GM19324 (cell line): ENCODE data around the gene EIF2B2.

Experiments used
- ATAC-seq: cut with Tn5 transposase; IDR thresholded peaks from one replicate; pipeline ENCODE4 v1.9.1; 2021; ENCODE audit warnings: mild to moderate bottlenecking, moderate library complexity; ENCODE audit not compliant: unreplicated experiment, low FRiP score

EIF2B2 gene

DNA sequence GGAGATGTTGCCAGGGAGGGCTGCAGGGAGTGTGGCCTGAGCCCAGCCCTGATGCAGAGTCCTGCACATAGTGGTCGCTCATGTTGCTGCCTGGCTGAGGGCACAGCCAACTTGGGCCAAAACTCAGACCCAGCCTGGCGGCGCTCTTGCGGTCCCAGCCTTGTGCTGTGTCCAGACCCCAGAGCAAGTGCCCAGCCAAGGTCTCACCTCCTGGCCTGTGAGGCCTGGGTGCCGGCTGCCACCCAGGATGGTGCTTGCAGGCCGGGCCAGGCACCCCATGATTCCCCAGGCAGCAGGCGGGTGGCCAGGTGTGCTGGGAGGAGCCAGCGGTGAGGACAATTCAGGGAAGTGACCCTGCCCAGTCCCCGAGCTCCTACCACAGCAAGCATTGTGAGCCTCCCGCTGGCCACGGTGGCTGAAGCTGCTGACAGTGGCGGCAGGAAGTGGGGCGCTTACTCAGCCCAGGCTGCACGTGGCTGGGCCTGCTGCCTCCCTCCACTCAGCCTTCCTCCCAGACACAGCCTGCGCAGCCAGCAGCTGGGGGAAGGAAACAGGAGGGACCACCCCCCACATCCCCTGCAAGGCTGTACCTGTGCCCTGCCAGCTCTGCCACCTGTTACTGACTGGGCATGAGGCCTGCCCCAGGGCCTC lies 29.6 kb upstream of the EIF2B2 start:
- no peak for ATAC-seq

DNA sequence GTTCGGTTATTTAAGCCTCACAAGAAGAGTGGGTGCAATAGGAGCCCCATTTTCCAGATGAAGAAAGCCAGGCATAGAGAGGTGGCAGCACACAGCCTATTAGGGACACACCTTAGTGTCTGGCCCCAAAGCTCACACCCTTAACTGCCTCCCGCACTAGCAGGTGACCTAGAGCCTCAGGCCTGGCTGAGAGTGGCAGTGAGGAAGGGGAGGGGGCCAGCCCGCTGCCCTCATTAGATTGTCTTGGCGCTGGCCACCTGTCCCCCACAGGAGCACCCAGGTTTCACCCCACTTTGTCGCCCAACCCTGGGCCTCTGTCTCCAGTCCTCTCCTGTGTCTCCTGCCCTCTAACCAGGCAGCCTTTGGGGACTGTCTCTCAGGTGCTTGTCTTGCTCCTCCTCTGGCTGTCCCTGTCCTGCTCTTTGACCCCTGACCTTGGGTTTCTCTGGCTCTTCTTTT lies 28.8 kb upstream of the EIF2B2 start:
- ATAC-seq, result no peak

DNA sequence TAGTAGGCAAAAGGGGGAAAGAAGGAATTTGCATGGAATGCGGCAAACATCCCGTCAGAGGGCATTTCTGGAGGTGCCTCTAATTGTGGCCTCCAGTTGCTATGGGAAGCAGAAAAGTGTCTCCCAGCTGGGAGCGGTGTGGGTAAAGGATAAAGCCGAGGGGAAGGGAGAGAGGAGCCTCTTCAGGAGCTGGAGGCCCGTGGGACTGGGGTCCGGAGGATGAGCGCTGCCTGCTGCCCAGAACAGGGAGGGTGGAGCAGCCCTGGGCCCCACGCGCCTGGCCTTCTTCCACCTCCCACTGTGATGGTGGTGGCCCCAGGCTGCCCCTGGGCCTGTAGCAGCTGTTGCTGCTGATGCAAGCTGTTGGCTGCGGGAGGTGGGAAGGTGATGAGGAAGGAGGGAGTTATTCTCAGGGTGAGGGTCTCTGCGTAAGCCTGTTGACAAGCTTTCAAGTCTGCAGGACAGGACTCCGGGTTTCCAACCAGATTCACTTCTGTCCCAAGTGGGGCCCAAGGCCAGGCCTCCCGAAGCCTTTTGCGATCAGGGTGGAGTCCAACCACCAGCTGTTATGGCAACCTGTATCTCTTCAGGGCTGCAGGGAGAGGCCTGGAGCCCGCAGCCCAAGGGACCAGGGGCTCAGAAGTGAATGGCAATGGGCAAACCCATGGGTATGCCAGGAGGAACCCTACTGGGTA lies 28.2 kb upstream of the EIF2B2 start:
- no peak for ATAC-seq

DNA sequence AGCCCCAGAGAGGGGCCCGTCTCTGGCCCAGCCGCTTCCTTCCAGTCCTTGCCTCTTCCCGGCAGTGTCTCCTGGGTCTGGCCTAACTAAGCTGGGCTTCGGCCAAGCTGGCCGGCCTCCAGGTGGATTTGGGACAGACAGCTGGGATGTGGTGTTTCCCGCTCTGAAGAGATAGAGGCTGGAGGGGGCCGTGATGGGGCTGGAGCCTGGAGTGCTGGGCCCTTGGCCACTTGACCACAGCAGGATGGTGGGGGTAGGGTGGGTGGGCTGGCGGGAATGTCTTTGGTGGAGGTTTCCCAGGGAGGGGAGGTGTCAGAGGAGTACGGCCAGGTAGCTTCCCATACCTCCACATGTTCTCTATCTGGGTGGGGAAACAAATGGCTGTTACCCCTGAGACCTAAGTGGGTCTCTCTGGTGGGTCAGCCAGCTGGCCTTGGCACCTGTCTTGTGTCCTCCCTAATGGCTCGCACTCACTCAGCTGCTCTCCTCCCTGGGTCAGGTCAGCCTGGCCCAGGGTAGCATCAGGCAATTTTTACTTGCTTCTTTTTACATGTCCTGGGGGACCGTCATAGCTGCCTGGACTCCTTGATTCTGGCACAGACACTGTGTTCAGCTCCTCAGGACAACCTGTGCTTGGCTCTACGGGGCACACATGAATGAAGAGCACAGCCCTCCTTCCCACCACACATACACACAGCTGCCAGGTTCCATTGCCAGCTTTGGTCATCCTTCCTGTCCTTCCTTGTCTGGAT lies 27.5 kb upstream of the EIF2B2 start:
- ATAC-seq, result no peak

DNA sequence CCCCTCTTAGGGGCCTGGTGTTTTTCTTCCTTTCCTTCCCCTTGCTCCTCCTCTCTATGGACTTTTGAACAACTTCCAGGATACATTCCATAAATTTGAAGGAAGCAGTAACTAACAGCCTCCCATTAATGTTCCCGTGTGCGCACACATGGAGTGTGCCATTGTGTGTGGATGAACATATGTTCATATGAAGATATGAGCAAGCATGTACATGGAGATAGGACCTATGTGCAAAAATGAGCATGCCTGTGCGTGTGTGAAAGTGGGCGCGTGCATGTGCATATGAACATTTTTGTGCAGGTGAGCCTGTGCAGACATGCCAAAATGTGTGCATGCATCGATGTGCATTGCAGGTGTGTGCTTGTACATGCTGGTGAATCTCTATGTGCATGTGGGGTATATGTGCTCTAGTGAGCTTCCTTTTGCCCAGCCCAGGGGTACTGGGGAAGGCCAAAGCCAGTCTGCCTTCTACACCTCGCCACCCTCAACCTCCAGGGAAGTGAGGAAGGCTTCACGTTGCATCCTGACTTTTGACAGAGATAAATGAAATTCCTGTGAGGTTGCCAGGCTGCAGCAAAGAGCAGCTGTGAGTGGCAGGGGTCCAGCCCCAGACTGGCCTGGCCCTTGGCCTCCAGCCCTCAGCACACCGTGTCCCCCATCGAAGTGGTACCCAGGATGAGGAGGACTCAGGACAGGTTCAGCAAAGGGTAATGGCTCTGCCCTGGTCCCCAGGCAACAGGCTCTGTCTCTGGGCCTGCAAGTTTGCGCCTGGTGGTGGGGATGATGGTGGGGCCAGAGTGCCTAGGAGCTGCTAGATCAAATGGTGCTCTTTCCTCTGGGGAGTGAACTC lies 26.2 kb upstream of the EIF2B2 start:
- no peak for ATAC-seq

DNA sequence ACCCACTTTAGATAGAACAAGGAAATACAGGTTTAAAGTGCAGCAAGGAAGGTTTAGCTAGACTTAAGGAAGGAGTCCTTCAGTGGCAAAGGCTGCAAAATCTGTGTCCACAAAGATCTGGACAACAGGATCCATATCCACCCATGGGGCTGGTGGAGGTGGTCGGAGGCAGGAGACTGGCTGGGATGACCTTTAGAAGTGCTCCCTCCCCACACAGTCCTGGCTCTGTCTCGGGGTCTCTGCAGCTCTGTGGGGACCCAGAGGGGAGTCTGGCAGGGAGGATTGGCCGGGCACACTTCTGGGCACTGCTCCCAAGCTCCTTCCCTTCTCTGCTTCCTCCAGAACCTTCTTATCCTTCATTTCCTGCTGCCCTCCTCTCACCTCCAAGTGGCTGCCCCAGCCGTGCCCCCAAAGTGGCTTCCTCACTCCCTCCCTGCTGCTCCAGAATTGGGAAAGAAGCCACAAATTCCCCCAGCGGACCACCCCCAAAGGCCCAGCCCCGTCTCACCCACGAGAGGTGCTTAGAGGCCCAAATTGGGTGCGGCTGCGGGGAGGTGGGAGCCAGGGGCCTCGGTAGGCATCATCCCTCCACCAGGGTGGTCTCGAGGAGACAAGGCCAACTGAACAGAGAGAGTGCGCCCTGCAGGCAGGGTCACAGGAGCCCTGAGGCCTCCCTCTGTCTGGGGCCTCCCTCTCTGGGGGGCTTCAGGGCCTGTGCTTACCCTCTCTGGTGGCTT lies 25.4 kb upstream of the EIF2B2 start:
- ATAC-seq, result no peak

DNA sequence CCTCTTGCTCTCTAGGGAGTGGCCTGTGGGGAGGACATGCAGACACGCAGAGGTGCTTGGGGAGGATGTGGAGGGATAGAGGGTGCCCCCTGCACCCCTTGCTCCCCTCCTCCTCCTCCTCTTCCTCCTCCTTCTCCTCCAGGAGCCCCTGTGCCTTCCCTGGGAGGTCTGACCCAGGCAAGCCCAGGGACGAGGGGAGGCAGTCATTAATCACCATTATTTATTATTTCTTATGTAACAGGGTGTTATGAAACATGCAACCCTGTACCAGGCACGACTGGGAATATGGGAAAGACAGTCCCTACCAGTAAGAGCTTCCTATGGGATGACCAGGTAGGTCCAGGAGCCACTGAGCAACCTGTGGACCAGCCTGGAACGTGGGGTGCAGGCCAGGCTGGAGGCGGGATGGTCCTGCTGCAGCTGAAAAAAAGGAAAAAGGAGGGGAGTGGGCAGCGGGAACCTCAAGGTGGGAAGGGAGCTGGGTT lies 24.8 kb upstream of the EIF2B2 start:
- ATAC-seq, result no peak

DNA sequence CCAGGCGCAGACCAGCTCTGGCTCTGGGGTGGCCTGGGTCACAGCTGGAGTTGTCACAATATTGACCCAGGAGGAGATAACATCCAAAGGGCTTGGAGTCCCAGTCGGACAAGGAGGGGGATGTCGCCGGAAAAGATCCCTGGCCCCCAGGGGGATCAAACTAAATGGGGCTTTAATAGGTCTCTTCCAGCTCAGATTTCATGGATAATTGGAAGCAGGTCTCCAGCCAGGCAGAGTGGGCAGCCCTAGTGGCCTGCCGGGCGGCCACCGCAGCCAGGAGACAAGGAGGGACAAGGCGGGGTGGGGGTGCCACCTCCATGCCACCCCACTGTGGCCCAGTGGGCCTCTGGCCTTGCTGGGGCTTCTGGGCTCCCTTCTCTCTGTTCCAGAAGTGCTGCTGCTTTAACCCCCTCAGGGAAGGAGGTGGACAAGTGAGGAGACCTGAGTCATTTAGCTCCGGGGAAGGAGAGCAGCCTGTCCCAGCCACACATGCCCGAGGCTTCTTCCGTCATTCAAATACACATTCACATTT lies 24.2 kb upstream of the EIF2B2 start:
- no peak for ATAC-seq

DNA sequence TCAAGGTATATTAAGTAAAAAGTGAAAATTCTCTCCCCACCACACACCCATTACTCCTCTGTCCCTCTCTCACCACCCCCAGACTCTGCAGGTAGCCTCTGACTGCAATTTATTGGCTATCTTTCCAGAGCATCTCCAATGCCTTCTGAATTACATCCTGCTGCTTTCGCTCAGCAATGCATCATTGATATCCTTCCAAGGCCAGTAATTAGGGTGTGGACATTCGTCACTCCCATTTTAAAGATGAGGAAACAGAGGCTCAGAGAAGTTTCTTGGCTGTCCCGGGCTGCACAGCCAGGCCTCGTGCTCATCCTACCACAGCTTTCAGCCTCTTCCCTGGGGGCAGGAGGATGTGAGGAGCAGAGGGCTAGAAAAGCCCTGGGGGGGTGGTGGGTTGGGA lies 23.7 kb upstream of the EIF2B2 start:
- ATAC-seq, result no peak

DNA sequence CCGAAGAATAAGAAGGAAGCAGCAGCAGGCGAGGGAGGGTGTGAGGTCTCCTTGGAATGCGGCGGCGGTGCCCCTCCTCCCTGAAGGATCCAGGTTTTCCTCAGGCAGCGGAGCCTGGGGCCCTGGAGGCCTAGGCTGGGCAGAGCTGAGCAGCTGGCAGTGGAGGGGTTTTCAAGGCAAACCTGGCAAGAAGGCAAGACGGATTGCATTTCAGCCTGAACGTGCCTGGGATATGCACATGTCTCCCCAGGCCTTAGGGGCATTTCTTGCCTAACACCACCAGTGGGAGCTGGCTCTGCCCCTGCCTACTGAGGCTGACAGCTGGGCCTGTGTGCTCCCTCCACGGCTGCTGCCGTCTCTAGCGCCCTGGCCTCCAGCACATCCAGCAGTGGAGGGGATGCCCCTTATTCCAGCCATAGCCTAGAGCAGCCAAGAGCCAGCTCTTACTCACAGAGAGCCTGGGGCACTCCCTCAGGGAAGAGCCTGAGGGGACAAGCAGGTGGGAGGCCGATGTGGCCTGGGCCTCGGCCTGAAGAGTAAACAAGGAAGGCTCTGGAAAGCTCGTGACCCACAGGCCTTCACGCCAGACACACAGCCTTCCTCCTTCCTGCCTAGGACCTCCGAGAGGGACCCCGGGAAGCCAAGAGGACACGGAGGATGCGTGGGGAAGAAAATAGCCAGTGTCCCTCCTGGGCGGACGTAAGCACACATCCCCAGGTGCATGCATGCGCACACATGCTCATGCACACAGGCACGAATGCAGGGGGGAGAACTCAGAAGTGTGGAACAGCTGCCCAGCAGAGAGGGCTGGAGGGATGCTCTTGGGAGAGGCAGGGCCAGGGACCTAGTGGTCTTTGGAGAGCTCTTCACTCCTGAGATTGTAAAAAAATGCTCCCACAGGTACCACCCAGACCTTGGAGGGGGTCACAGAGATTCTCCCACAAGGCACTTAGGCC lies 23.0 kb upstream of the EIF2B2 start:
- ATAC-seq, result no peak

DNA sequence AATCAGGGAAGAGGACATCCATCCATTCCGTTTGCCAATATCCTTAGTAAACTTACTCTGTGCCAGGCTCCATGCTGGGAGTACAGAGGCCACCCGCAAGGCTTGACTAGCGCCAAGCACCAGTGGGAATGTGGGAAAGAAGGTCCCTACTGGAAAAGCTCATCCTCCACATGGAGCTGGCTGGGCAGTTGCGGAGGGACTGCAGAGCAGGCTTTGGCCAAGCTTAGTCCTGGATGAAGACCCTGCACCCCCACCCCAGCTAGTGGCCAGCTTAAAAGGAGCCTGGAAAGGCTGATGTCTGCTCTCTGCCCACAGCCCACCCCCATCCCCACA lies 22.4 kb upstream of the EIF2B2 start:
- no peak for ATAC-seq

DNA sequence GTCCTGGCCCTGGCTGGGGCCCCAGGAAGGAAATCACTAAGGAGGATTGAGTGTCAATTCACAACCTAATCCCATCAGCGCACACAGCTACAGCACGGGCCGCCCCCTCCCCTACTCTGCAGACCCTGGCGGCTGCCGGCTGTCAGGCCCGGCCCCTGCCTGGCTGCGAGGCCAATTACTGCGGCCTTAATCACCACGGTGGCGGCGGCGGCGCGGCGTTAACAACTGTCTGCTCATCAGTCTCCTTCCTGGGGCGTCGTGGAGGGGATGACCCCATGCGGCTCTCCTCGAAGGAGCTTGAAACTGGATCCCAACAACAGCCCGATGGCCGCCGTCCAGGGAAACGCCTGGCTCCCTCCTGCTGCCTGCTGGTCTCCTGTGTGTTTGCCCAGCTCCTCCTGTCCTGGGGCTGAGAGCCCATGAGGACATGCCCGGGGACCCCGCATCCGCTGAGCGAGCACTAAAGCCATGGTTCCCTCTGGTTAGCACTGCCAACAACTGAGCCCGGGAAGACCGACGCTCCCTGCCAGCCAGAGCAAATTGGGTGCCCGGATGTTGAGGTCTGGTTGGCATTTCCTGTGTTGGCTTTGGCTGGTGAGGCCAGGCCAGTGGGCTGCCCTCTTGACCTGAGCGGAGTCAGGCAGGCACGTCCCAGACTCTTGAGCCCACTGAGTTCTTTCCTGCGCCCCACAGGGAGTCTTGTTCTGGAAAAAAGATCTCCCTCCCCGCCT lies 21.8 kb upstream of the EIF2B2 start:
- no peak for ATAC-seq

DNA sequence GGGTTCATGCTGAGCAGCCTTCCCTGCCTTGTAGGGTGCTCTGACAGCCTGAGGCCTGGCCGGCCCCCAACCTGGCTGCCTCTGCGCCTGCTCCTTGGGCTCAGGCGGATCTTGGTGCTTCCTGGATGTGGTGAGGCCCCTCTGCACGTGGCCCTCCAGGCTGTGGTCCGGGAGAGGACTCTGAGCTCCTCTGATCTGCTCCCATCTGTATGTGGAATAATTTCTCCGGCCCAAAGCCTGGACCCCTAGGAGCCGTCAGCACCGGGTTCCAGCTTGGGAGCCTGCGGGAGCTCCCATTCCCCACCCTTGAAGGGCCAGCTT lies 21.3 kb upstream of the EIF2B2 start:
- ATAC-seq, result no peak

DNA sequence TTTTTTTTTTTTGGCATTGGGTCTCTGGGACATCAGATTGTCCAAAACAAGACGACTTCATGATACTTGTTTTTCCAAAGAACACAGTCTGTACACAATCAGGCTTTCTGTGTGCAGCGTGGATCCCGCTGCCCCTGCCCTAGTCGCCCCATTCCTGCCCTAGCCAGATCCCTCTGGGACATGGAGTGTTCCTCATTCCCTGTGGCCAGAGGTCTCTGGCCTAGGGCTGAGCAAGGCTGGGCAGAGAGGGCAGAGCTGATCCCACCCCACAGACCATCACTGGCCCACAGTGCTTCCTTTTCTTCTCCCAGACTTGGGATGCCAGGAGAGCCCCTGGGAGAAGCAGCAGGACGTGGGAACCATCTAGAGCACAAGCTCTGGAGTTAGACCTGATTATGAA lies 20.9 kb upstream of the EIF2B2 start:
- no peak for ATAC-seq

DNA sequence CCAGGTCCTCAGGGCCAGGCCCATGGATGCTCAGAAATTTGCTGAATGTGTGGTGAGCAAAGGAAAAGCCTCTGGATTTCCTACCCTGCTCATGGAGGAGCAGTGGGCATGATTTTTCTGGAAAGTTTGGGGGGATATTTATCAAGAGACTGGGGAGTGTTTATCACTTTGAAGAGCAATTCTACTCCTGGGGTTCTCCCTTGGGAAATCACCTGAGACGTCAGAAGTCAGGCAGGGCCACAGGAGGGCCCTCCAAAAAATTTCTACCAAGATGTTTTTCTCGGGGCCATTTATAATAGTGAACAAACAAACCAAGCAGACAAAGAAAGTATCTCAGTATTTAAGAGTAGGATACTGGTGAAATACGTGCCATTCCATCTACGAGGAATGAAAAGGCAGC lies 20.1 kb upstream of the EIF2B2 start:
- no peak for ATAC-seq

DNA sequence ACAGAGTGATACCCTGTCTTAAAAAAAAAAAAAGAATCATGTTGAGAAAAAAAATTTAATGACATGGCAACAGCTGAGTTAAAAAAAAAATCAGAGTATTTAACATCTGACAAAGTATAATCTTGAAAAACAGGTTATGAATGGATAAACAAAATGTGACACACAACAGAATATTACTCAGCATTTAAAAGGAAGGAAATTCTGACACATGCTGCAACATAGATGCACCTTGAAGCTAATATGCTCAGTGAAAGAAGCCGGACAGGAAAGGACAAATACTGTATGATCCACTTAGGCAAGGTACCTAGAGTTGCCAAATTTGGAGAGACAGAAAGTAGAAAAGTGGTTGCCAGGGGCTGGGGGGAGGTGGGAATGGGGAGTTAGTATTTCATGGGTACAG lies 19.4 kb upstream of the EIF2B2 start:
- ATAC-seq, result no peak

DNA sequence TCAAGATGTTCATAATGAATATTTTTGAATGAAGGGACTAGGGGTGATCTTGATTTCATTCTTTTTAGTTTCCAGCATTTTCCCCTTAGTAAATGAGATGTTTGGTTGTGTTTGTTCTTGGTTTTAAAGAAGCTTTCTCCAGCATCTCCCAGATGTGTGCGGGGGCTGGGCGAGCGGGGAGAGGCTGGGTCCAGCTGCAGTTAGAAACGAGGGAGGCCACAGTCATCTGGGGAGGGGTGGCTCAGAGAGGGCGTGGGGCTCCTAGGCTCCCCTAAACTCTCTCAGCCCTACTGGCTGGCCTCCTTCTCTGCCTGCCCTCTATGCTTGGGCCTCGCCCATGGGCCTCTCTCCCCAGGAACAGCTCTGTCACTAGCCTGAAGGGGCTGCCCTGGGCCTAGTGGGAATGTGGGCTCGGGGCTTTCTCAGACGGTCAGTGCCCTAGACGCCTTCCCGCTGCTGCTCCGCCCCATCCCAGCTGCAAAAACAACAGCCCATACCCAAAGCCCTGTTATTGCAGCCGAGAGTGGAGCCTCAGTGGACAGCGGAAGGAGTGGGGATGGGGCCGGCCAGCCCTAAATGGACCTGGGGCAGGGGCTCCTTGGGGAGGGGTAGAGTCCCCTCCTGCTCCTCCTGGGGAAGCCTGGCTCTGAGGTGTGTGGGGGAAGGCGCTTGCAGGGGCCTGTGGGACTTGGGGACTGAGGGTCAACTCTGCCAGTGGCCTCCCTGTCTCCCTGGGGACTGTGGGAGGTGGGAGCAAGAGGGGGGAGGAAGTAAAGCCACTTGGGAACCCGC lies 18.3 kb upstream of the EIF2B2 start:
- ATAC-seq, result no peak

DNA sequence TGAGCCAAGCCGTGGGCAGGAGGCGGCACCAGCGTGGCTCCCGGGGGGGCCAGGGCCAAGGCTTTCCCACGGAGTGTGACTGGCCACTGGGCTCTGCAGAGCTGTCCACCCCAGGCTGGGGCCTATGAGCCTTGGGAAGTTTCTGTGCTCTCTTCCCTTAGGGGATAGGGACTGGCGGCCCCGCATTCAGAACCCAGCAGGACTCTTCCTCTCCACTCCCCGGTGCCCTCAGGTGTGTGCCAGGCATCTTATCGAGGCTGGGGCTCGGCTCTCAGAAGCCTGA lies 17.8 kb upstream of the EIF2B2 start:
- no peak for ATAC-seq
